ENCODE data around the gene KRTAP19-1.

The KRTAP19-1 gene

GRCh38 chr21:30468900-30469714 is 11.1 kb downstream of the KRTAP19-1 start:
- Histone ChIP-seq H3K36me3 (no peaks in the 10 kb centered on the region), H3K4me3 (ENCODE audit: low read depth, low read length) (no peak overlapping the region), H3K9me3 (no peaks in the 10 kb centered on the region), H3K4me1 (no peaks in the 10 kb centered on the region), H3K27me3 (no peaks in the 10 kb centered on the region)
- TF ChIP-seq CTCF (IDR thresholded peaks at IDR 0.05; ENCODE audit: low read depth, low read length), result no peak
- no peak for DNase-seq

GRCh38 chr21:30463713-30464112 is 16.5 kb downstream of the KRTAP19-1 start:
- H3K27me3 ChIP-seq, result no peaks in the 10 kb centered on the region
- no peak overlapping the region for H3K4me3 ChIP-seq (ENCODE audit: low read depth, low read length)
- H3K9me3 ChIP-seq, result no peaks in the 10 kb centered on the region
- no peaks in the 10 kb centered on the region for H3K36me3 ChIP-seq
- H3K4me1 ChIP-seq, result no peaks in the 10 kb centered on the region
- TF ChIP-seq CTCF (IDR thresholded peaks at IDR 0.05; ENCODE audit: low read depth, low read length), result peak; percentile 58
- DNase-seq, result no peak

GRCh38 chr21:30448514-30448913 is 31.7 kb downstream of the KRTAP19-1 start:
- no peaks in the 10 kb centered on the region for H3K9me3 ChIP-seq
- no peak for DNase-seq
- no peaks in the 10 kb centered on the region for H3K36me3 ChIP-seq
- H3K4me1 ChIP-seq, result no peaks in the 10 kb centered on the region
- no peak for TF ChIP-seq CTCF (IDR thresholded peaks at IDR 0.05; ENCODE audit: low read depth, low read length)
- no peak overlapping the region for H3K4me3 ChIP-seq (ENCODE audit: low read depth, low read length)
- no peaks in the 10 kb centered on the region for H3K27me3 ChIP-seq

GRCh38 chr21:30447056-30447455 is 33.1 kb downstream of the KRTAP19-1 start:
- no peaks in the 10 kb centered on the region for H3K36me3 ChIP-seq
- no peak overlapping the region for H3K4me3 ChIP-seq (ENCODE audit: low read depth, low read length)
- TF ChIP-seq CTCF (IDR thresholded peaks at IDR 0.05; ENCODE audit: low read depth, low read length), result no peak

GRCh38 chr21:30444204-30444603 is 36.0 kb downstream of the KRTAP19-1 start:
- H3K4me1 ChIP-seq, result no peaks in the 10 kb centered on the region
- DNase-seq, result no peak
- H3K36me3 ChIP-seq, result no peaks in the 10 kb centered on the region
- TF ChIP-seq CTCF (IDR thresholded peaks at IDR 0.05; ENCODE audit: low read depth, low read length), result no peak
- H3K4me3 ChIP-seq (ENCODE audit: low read depth, low read length), result no peak overlapping the region
- H3K27me3 ChIP-seq, result no peaks in the 10 kb centered on the region
- no peaks in the 10 kb centered on the region for H3K9me3 ChIP-seq

More at GRCh38 chr21:30447056-30447455, 33.1 kb downstream of the KRTAP19-1 start:
- Histone ChIP-seq H3K9me3 (no peaks in the 10 kb centered on the region), H3K27me3 (no peaks in the 10 kb centered on the region), H3K4me1 (no peaks in the 10 kb centered on the region)
- DNase-seq, result no peak

- Histone ChIP-seq H3K4me3 (ENCODE audit: low read depth, low read length) (no peak overlapping the region), H3K27me3 (no peaks in the 10 kb centered on the region), H3K9me3 (no peaks in the 10 kb centered on the region), H3K36me3 (no peaks in the 10 kb centered on the region), H3K4me1 (no peaks in the 10 kb centered on the region)
- no peak for TF ChIP-seq CTCF (IDR thresholded peaks at IDR 0.05; ENCODE audit: low read depth, low read length)
- no peak for DNase-seq
These were observed 36.9 kb downstream of the KRTAP19-1 start for GRCh38 chr21:30443226-30443625.
